HepG2 (cell line): ENCODE results near the gene DAB1. TPM values are rescaled to one million over a fixed set of nuclear protein-coding genes. Genes with fewer than 3 reads are reported as not detected.

Experiments used
- ATAC-seq: fragments of 200-7000 bp; cut with Tn5 transposase; 3 replicates; pipeline ENCODE4 v1.9.1; 2020; ENCODE audit warnings: mild to moderate bottlenecking, moderate library complexity
- BruUV-seq: library from RNA; stranded (reverse); fragments of 400-500 nt; replicated peaks from 2 replicates; lab custom pipeline; 2021; lab: Mats Ljungman, UMichigan
- CTCF ChIA-PET: fragments of 300-600 bp; formaldehyde crosslinking; extraction: SDS; loops from one replicate; lab custom pipeline; 2021; ENCODE audit warnings: low total read pairs, inconsistent platforms, low intra/inter-chr PET ratio; lab: Yijun Ruan, JAX
- POLR2A ChIA-PET: fragments of 350-600 bp; sonication (Branson Sonifier 250); formaldehyde crosslinking; loops from one replicate; lab custom pipeline; 2020; ENCODE audit warnings: antibody characterized with exemption, inconsistent platforms; lab: Yijun Ruan, JAX
- DNase-seq: peaks from one replicate; pipeline ENCODE4 v3.0.0-alpha.2; 2015; ENCODE audit warnings: low spot score
- FAIRE-seq: peaks from 3 replicates; lab custom pipeline; 2011; peaks lifted over from hg19 to GRCh38; lab: Jason Lieb, UNC
- H2AFZ ChIP-seq: one replicate; pipeline ENCODE4 v1.6.1; 2011; ENCODE audit warnings: low read length, inconsistent platforms
- H3K27ac ChIP-seq: fragments of 300-600 bp; 3 replicates; pipeline ENCODE4 v1.8.0; 2011; ENCODE audit warnings: mixed run types, mild to moderate bottlenecking, mixed read lengths, low read length, inconsistent platforms; ENCODE audit not compliant: insufficient read depth; ENCODE audit errors: extremely low read length
- H3K27me3 ChIP-seq, 2 experiments: fragments of 200-600 bp in 1 of 2; 2 replicates in 1 of 2; 3 replicates in 1 of 2; pipeline versions ENCODE4 v1.6.0 to v1.8.0; 2011; ENCODE audit warnings: low read length in 2 of 2, mild to moderate bottlenecking in 2 of 2, moderate library complexity in 2 of 2, inconsistent platforms in 1 of 2; ENCODE audit not compliant: insufficient read depth in 2 of 2, control insufficient read depth in 1 of 2
- H3K36me3 ChIP-seq, 2 experiments: fragments of 200-600 bp in 1 of 2; replicated peaks in 1 of 2; 2 replicates in 1 of 2; 3 replicates in 1 of 2; pipeline versions ENCODE4 v1.5.1 to v1.8.0; 2011; ENCODE audit warnings: low read length in 2 of 2, inconsistent platforms in 1 of 2; ENCODE audit not compliant: insufficient read depth in 2 of 2, control insufficient read depth in 1 of 2
- H3K4me1 ChIP-seq: 2 replicates; pipeline ENCODE4 v1.5.1; 2012; ENCODE audit warnings: low read length, inconsistent platforms; ENCODE audit not compliant: insufficient read depth
- H3K4me2 ChIP-seq: 2 replicates; pipeline ENCODE4 v1.6.0; 2011; ENCODE audit warnings: low read depth, low read length, inconsistent platforms
- H3K4me3 ChIP-seq, 3 experiments: fragments of 200-600 bp in 1 of 3; sonication (generic), shearing (Covaris generic) in 1 of 3; replicated peaks in 1 of 3; 2 replicates each; pipeline ENCODE4 v1.5.1; 2011 to 2016; ENCODE audit warnings: low read length in 3 of 3, inconsistent platforms in 2 of 3, low read depth in 2 of 3, mild to moderate bottlenecking in 2 of 3, control low read depth in 1 of 3, mixed read lengths in 1 of 3; ENCODE audit not compliant: insufficient read depth in 1 of 3
- H3K79me2 ChIP-seq: one replicate; pipeline ENCODE4 v1.6.1; 2011; ENCODE audit warnings: low read length, inconsistent platforms; ENCODE audit not compliant: insufficient read depth
- H3K9ac ChIP-seq: 2 replicates; pipeline ENCODE4 v1.6.0; 2011; ENCODE audit warnings: mild to moderate bottlenecking, low read depth, low read length, inconsistent platforms; ENCODE audit not compliant: insufficient read depth
- H3K9me3 ChIP-seq: 2 replicates; pipeline ENCODE4 v1.5.1; 2012; ENCODE audit warnings: mild to moderate bottlenecking, low read length
- H4K20me1 ChIP-seq: 2 replicates; pipeline ENCODE4 v1.6.0; 2011; ENCODE audit warnings: inconsistent platforms, mild to moderate bottlenecking, low read length, moderate library complexity; ENCODE audit not compliant: insufficient read depth
- ESRRA ChIP-seq: sonication (generic); formaldehyde crosslinking; IDR thresholded peaks from 2 replicates; pipeline ENCODE4 v1.5.1; 2020; ENCODE audit warnings: mild to moderate bottlenecking, low read depth, missing genetic modification reagents
- GABPA ChIP-seq, 2 experiments: IDR thresholded peaks; 2 replicates each; pipeline ENCODE4 v1.6.1; 2011 to 2016; ENCODE audit warnings: low read depth in 2 of 2, low read length in 1 of 2, missing biosample characterization in 1 of 2, missing genetic modification characterization in 1 of 2
- HMGXB4 ChIP-seq, 2 experiments: sonication (generic) in 1 of 2; formaldehyde crosslinking in 1 of 2; IDR thresholded peaks; 2 replicates each; pipeline versions ENCODE4 v1.4.0 to v1.6.1; 2018 to 2020; ENCODE audit warnings: missing genetic modification reagents in 2 of 2, borderline replicate concordance in 1 of 2, low read depth in 1 of 2, mild to moderate bottlenecking in 1 of 2, missing biosample characterization in 1 of 2
- HNF1B ChIP-seq: sonication (generic); formaldehyde crosslinking; IDR thresholded peaks from 2 replicates; pipeline ENCODE4 v1.5.1; 2020; ENCODE audit warnings: mild to moderate bottlenecking, moderate library complexity, missing genetic modification reagents
- NBN ChIP-seq: fragments of 450-650 bp; conservative IDR thresholded peaks from 2 replicates; pipeline ENCODE4 v1.6.1; 2017
- RBAK ChIP-seq: sonication (generic); formaldehyde crosslinking; IDR thresholded peaks from 2 replicates; pipeline ENCODE4 v1.5.1; 2020; ENCODE audit warnings: mild to moderate bottlenecking, missing genetic modification reagents
- SRSF1 ChIP-seq: fragments of 200-400 bp; formaldehyde crosslinking; optimal IDR thresholded peaks from 2 replicates; pipeline ENCODE3; 2017; ENCODE audit warnings: mild to moderate bottlenecking, low read depth, low read length, moderate library complexity
- ZBTB39 ChIP-seq: sonication (generic); formaldehyde crosslinking; IDR thresholded peaks from 2 replicates; pipeline ENCODE4 v1.5.0; 2020; ENCODE audit warnings: missing genetic modification reagents
- ZNF30 ChIP-seq: sonication (generic); formaldehyde crosslinking; IDR thresholded peaks from 2 replicates; pipeline ENCODE4 v1.5.0; 2020; ENCODE audit warnings: mild to moderate bottlenecking, missing genetic modification reagents
- ZNF468 ChIP-seq: sonication (generic); formaldehyde crosslinking; IDR thresholded peaks from 2 replicates; pipeline ENCODE4 v1.8.0; 2022; ENCODE audit warnings: mild to moderate bottlenecking, moderate library complexity, missing genetic modification reagents
- ZNF652 ChIP-seq: IDR thresholded peaks from 2 replicates; pipeline ENCODE4 v1.6.1; 2016; ENCODE audit warnings: low read depth, borderline replicate concordance
- ZNF704 ChIP-seq: sonication (generic); formaldehyde crosslinking; IDR thresholded peaks from 2 replicates; pipeline ENCODE4 v1.8.1; 2023; ENCODE audit warnings: mild to moderate bottlenecking, inconsistent platforms, moderate library complexity, missing genetic modification reagents, borderline replicate concordance
- WGBS: methylation state at CpG from one replicate; pipeline ENCODE4 v1.1.6; 2017; ENCODE audit warnings: low lambda C conversion rate; 5-methylcytosine and 5-hydroxymethylcytosine counted together
- in situ Hi-C: cut with HindIII; loops from 2 replicates; pipeline ENCODE4 v1.10.0; 2017; ENCODE audit warnings: low pct_unique_long_range_greater_than_20kb; ENCODE audit not compliant: extremely low pct_ligation_motif_present
- intact Hi-C: fragments of 100-400 bp; cut with micrococcal nuclease; formaldehyde crosslinking; loops from one replicate; pipeline ENCODE4 v1.10.0; 2022; ENCODE audit not compliant: unreplicated experiment
- polyA plus RNA-seq, 8 experiments: library from polyadenylated mRNA; depleted of rRNA in 3 of 8; stranded (reverse) in 7 of 8; unstranded in 1 of 8; fragments of >200 nt; fragmentation: Illumina TruSeq in 4 of 8; extraction: Trizol in 4 of 8; gene quantifications; 2 replicates each; pipeline versions ENCODE4 v1.2.1 to v1.2.3, GENCODE V29; 2011 to 2016; ENCODE audit warnings: low read depth in 4 of 8, missing spikeins in 1 of 8, mixed read lengths in 1 of 8; ENCODE audit not compliant: insufficient read depth in 1 of 8
- total RNA-seq, 5 experiments: library from RNA; depleted of rRNA; stranded (reverse); fragments of >200 nt; fragmentation: Illumina TruSeq; extraction: Trizol; gene quantifications; 2 replicates each; pipeline ENCODE4 v1.2.3, GENCODE V29; 2016; ENCODE audit warnings: low read depth in 1 of 5

DAB1 gene
- total and polyA plus RNA-seq, 2 of the 13 experiments (the other 11 are each of a cell fraction or from before 2014, with no cell fraction given) = 0.04 to 0.13 TPM

- TF ChIP-seq ZBTB39 (CRISPR knock-in tag) = no peak
- no peak for TF ChIP-seq NBN
- no peak for TF ChIP-seq SRSF1
- TF ChIP-seq, all 625 proteins: peak for 0
These were observed 339.2 kb downstream of the DAB1 start (continued) for GRCh38 chr1:57084701-57085100.

GRCh38 chr1:57082711-57083439, 341.0 kb downstream of the DAB1 start:
- Histone ChIP-seq H3K36me3 (no peaks in the 10 kb centered on the region), H3K27me3 (no peaks in the 10 kb centered on the region), H2AFZ (no peak overlapping the region), H3K4me1 (no peaks in the 10 kb centered on the region), H3K9ac (no peak overlapping the region), H3K9me3 (no peaks in the 10 kb centered on the region), H3K27ac (no peak overlapping the region), H3K4me3 (no peak overlapping the region), H3K4me2 (no peak overlapping the region), H3K79me2 (no peaks in the 10 kb centered on the region), H4K20me1 (no peaks in the 10 kb centered on the region)
- in situ Hi-C loops = no loop called here
- 50% methylated on average over 7 of the region's 7 CpGs for WGBS
- ATAC-seq (no peak), DNase-seq (no peak), FAIRE-seq (no peak)
- POLR2A ChIA-PET = no interaction called here
- BruUV-seq = no TSS peak
- intact Hi-C loops = no loop called here
- CTCF ChIA-PET = no interaction called here
- TF ChIP-seq RBAK (CRISPR knock-in tag) (no peak), ZNF652 (CRISPR knock-in tag) (no peak), ZNF704 (CRISPR knock-in tag) (no peak), HMGXB4 (CRISPR knock-in tag; IDR thresholded peaks at IDR 0.05; ENCODE audit: borderline replicate concordance in 1 of 2, low read depth in 1 of 2) (no peak), ESRRA (CRISPR knock-in tag) (no peak), HNF1B (no peak), GABPA (IDR thresholded peaks at IDR 0.05; ENCODE audit: low read depth, low read length) (no peak), GABPA (CRISPR knock-in tag; IDR thresholded peaks at IDR 0.05; ENCODE audit: low read depth) (no peak), ZNF30 (no peak), ZNF468 (CRISPR knock-in tag) (no peak)
